SU-DHL-6 (cell line): ENCODE results near the gene PCDH17.

Source experiments
- CTCF ChIP-seq: fragments of 200-600 bp; sonication (generic); IDR thresholded peaks from one replicate; pipeline ENCODE4 v1.5.1; 2017; ENCODE audit warnings: antibody characterized with exemption, mild to moderate bottlenecking, low read length, moderate library complexity; ENCODE audit not compliant: insufficient read depth, poor library complexity, severe bottlenecking
- EZH2phosphoT487 ChIP-seq: fragments of 200-600 bp; sonication (generic), shearing (Covaris generic); conservative IDR thresholded peaks from 2 replicates; pipeline ENCODE4 v1.6.1; 2018; ENCODE audit warnings: mild to moderate bottlenecking, antibody characterized with exemption, low read length, moderate library complexity, mixed read lengths

- TF ChIP-seq CTCF: no peak
- TF ChIP-seq EZH2phosphoT487: no peak
These were observed 4.1 kb downstream of the PCDH17 start for GRCh38 chr13:57635541-57636085.
